ENCODE measurements around the gene LIPA.
A peak's percentile ranks its signal among the peaks of the same experiment; 100 is the strongest.
"Not testable (repeated sequence)": the region's sequence is repeated elsewhere in the genome, so short reads cannot be mapped to it uniquely, and the experiment has no call there.

LIPA gene

DNA sequence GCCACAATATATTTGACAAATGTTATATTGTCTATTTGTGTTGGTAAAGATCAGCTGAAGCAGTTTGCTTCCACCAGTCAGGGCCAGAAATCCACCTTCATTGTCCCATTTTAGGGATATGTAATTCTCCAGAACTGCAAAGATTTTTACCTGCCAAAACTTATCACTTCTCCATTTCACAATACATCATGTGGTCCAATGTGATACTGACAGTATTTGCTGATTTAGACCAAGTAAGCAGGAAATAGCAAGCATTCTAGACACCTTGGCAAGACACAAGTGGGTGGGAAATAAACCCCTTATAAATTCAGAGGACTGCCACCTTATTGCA is 18.5 kb upstream of the LIPA start:
- DNase-seq (ENCODE audit: low read depth), result no peak

DNA sequence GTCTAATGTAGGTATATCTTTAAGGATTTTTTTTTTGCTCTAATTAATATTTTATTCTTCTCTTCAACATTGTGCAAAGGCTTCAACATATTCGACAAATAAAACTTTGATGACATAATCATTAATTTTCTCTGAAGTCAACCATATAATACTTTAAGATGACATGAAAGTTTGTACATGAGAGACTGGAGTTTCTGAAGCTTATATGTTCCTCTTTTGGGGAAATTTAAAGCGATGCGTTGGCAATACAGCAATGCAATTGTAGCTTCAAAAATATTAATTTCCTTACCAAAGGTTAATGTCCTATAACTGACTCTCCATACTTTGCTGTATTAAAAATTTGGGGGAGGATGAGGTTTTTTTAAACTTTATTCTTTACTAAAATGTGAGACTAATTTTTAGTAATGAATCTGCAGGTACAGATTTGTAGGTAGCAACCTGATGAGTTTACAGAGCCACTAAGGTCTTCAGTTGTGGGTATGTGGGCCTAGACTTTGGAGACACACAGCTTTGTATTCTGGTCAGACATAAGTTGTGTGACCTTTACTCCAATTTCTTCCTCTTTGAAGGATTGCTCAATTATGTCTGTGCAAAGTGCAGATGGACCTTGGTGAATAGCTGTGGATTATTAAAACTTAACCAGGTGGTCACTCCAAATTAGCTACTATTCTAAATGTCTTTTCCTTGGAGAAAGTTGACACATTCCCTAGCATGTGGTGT is 18.0 kb upstream of the LIPA start:
- DNase-seq (ENCODE audit: low read depth), result peak; percentile 39

DNA sequence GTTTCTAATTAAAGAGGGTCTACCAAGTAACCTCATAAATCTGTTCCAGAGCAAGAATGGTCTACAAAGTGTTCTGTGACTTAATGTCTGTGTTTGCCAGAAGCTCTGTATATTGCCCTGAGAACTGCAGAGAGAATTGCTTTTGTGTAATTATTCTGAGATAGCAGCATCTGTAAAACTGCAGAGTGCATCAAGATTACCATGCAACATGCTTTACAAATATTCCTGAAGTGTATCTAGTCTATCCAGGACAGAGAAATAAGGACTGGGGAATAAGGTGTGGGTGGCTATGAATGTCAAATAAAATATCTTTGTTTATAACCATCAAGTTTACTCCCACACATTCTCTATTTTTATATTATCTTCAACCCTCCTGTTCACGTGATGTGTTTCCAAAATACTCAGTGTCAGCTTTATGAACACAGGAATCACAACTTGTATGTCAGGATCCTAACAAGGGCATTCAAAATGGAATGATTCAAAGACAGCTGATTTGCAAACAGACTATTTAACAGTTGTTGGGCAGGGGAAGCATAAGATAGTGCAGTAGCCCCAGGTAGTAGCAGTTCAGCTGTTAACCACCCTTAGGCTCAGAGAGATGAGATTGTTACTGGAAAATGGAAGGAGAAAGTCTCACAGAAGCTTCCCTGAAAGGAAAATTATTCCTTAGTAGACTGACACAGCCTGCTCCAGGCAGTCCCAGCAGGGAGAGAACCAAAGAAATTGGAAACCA is 15.3 kb upstream of the LIPA start:
- DNase-seq (ENCODE audit: low read depth), result no peak

DNA sequence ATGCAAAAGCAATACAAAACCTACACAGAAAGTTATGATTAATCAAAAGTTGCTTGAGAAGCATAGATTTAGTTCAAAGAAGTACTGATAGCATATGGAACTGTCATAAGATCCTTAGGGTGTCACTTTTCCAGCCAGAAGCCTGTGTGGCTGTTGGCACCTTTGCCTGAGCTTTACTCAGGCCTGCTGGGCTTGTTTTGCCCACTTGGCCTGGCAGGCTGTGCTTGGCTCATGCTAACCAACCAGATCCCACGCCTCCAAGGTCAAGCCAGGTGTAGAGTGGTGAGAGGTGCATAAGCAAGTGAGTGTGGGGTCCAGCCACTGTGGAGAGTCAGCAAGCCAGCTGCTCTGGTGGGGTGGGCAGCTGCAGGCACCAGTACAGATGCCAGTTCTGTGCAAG is 12.0 kb upstream of the LIPA start:
- no peak for DNase-seq (ENCODE audit: low read depth)

DNA sequence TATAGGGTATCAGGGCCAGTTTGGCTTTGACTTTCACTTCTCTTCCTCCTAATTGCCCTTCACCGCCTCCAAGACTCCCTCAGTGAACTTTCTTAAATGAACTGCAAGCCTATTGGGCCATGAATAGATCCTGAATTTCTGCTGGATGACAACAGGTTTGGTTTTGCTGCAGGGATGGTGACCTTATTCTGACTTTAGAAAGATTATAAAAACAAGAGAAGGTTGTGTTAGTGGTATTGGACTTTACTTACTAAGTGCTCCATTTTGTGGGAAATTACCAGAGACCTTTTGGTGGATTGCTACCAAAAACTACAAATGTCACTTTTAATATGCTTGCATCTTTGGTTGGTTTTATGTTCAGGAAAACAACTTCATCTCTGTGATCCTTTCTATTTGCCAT is 11.5 kb upstream of the LIPA start:
- no peak for DNase-seq (ENCODE audit: low read depth)

DNA sequence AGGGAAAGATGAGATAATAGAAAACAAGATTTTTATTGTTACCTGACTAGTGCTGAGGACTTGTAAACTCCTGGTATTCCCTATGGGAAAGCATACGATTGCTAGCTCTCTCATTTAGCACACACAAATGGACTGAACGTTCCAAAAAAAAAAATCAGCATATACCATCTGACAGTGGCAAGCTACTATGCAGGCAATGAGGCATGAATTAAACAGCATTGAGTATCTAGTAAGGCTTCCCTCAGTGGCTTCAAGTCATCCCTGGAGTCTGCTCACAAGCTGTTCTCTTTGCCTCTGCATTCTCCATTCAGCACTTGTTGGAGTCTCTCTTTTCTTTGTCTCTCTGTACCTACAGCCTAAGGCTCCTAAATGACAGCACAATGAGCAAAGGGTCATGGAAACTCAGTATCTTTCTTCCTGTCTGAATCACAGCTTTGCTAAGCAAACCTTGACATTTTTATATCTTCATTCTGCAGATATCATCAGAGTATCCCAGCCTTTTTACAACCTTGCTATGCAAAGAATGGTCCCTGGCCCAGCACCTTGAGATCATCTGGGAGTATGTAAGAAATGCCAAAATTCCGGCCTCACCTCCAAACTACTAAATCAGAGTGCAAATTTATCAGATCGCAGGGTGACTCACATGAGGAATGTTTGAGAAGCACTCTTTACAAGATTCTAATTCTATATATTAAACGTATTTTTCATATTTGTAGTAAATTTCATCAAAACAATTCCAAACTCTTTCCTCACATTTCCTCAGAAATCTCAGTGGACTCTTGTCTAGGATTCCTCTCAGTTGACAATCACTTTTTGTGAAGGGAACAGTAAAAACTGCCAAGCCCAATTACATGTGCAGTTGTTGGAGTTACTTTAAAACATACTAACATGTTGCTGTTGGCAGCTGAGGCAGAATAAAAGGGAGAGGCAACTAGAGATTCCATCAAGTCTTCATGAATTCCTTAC is 10.8 kb upstream of the LIPA start:
- peak; percentile 42 for DNase-seq (ENCODE audit: low read depth)

DNA sequence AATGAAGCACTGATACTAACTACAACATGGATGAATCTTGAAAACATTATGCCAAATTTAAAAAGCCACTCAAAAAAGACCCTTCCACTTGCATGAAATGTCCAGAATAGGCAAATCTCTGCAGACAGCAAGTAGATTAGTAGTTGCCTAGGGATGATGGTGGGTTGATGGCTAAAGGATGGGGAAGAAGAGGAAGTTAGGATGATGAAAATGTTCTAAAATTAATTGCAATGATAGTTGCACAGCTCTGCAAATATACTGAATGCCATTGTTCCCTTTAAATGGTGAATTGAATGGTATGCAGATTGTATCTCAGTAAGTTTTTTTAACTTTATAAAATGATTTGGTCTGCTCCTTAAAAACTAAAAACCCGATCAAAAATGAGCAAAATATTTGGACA is 7.3 kb upstream of the LIPA start:
- DNase-seq (ENCODE audit: low read depth), result no peak

DNA sequence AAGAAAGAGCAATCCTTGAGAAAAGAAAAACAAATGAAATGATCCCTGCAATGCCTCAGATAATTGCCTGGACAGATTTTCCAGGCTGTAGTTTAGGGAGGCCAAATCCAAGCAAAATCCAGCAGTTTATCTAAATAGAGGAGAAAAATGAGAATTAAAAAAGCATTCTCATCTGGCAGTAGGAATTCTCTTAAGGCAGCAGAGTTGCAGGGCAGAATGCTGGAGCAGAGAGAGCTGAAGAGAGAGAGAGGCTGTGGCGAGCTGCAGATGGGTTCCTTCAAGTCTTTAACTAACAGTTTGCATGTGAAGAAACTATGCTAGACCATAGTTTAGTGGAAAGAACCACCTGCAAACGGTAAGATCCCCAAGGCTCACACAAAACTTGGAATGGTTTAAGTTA is 6.0 kb upstream of the LIPA start:
- no peak for DNase-seq (ENCODE audit: low read depth)

DNA sequence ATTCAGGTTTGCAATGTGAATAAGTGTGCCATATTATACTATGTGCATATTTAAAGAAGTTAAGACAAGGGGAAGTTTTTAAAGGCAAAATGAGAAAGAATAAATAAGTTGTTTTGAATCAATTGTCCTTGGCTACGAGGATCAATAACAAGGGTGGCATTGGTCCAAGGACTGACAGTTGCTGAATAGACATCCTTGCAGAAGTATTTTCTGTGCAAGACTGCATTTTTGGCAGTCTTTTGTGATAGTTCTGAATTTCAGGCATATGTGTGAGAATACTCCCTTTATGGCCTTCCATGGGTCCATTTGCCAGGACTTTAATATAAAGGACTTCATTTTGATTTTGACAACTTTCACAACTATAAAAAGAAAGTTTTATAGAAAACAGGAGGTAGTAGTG is 5.4 kb upstream of the LIPA start:
- no peak for DNase-seq (ENCODE audit: low read depth)

DNA sequence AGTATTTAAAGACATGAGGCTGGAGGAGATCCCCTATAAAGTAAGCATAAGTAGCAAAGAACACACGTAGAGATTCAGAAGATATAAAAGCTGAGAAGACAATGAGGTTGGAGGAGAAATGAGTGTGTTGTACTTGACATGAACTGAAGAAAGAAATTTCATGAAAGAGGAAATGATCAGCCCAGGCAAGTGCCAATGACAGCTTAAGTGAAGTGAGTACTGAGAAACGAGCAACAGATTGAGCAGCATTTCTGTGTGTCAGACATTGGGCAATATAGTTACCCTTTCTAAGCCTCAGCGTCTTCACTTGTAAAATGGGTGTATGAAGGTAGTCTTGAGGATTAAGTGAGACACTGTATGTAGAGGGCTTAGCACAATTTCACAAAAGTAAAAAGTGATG is 4.8 kb upstream of the LIPA start:
- no peak for DNase-seq (ENCODE audit: low read depth)

DNA sequence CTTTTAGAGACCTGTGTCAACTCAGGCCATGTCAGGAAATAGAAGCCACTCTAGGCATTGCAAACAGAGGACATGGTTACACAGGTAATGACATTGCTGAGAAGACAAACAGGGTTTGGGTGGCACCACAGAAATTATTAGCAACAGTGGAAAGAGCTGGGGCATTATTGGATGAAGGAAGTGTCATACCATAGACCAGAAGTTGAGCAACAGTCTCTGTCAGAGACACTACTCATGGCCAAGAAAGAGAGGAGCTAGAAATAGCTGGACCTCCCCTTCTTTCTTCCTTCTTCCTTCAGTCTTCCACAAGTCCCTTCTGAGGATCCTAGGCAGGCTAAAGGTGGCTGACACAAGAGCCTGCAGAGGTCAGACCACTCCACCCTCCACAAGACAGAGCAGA is 4.2 kb upstream of the LIPA start:
- DNase-seq (ENCODE audit: low read depth), result no peak

DNA sequence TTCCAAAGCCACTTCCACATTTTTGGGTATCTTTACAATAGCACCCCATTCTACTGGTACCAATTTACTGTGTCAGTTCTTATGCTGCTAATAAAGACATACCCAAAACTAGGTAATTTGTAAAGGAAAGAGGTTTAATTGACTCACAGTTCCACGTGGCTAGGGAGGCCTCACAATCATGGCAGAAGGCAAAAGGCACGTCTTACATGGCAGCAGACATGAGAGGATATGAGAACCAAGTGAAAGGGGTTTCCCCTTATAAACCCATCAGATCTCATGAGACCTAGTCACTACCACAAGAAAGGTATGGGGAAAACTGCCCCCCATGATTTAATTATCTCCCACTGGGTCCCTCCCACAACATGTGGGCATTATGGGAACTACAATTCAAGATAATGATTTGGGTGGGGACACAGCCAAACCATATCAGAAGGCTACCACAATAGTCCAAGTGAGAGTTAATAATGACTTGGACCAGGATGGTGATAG is 3.6 kb upstream of the LIPA start:
- not testable (repeated sequence) for DNase-seq (ENCODE audit: low read depth)

DNA sequence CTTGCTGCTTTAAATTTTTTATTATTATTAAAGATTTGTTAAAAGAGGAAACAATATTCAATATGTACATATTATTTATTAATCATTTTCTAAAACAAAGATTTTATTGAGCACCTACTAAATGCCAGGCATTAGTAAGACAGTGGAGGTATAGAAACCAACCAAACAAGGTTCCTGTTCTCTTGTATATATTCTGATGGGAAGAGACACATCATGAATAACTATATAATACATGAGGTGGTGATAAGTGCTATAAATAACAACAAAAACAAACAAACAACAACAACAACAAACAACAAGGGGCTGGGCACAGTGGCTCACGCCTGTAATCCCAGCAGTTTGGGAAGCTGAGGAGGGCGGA is 630 bp upstream of the LIPA start:
- no peak for DNase-seq (ENCODE audit: low read depth)

DNA sequence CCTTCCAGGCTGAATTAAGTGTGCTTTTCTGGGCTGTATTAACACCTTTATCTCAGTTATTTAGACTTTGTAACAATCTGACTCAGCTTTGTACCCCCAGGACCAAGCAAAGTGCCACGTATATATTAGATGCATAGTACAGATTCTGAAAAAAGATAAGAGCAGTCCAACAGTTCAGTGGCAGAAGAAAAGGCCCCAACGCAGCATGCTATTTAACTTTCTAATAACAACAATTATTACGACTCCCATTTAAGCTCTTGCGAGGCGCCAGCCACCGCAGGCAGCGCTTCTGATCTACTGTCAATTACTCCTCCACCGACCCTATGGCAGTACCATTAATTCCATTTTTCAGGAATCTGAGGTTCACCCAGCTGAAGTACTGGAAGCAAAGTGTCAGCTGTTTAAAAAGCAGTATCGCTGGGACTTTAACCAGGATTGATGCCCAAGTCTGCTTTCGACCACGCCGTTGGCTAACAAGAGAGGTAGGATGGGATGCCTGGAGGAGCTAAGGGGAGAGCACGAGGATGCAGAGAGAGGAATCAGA is 638 bp downstream of the LIPA start:
- DNase-seq (ENCODE audit: low read depth), result no peak

DNA sequence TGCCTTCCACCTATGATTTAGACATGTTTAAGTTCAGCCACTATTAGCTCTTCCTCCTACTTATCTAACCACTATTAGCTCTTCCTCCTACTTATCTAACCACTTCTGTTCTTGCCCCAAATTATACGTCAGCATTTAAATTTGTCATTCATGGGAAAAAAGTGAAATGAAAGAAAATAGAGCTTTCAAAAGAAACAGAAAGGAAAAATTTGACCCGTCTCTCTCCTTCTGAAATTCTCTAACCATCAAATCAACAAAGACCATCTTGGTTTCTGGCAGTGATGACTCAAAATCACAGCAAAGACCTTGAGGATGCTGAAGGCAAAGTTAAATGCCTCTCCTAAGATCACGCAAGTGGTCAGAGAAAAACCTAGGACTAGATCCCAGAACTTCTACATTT is 2.6 kb downstream of the LIPA start:
- no peak for DNase-seq (ENCODE audit: low read depth)

DNA sequence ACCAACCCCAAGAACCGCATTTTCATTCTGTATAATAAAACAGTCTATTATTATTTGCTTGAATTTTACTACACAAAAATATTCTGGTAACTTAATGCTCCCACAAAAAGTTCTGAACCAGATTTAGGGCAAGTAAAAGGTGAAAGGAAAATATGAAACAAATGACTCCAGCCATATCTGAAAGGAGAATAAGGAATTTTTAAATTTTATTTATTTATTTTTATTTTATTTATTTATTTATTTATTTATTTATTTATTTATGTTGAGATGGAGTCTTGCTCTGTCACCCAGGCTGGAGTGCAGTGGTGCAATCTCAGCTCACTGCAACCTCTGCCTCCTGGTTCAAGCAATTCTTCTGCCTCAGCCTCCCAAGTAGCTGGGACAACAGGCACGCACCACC is 4.0 kb downstream of the LIPA start:
- not testable (repeated sequence) for DNase-seq (ENCODE audit: low read depth)

DNA sequence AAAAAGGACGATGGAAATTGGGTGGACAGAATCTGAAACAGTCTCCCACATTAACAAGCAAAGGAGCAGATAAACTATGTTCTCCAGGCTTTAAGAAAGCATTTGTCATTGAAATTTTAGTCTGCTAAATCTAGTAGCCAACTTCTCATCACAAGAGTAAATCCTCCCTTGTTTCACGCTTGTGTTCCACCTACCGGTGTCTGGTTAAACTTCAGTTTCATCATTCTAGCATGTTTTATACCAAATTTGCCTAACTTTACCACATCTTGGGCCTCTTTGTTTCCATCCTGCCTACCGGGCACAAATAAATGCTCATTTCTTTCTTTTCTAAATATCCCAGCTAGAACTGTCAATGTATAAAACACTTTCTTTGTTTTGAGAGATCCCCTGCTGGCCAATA is 5.8 kb downstream of the LIPA start:
- DNase-seq (ENCODE audit: low read depth), result no peak

DNA sequence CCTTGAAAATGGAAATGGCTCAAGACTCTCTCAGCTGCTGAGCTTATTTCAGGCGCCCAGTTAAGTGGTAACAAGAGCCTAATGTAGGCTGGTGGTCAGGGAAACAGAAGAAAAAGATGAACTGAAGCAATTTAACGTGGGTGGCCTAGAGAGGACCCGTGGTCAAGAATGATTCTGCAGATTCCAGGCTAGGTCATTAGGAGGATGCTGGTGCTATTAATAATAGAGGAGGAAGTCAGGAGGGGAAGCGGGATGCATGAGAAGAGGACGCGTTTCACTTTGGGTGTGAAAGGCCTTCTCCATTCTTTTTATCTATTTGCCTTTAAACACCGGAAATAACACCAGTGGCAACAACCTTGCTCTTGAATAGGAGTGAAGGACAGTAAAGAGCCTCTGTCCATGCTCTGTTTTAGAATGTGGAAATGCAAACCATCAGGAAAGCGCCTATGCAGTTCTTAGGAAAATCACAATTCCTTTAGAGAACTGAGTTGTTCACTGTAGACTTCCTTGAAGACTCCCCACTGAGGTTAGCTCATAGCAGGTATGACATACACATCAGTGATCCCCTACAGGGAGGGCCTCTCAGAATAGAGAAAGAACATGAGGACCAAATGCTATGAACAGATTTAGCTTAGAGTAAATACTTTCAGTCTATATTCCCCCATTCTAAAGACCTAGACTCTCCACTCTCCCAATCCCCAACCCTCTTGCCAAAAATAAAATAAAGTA is 8.6 kb downstream of the LIPA start:
- DNase-seq (ENCODE audit: low read depth), result no peak

DNA sequence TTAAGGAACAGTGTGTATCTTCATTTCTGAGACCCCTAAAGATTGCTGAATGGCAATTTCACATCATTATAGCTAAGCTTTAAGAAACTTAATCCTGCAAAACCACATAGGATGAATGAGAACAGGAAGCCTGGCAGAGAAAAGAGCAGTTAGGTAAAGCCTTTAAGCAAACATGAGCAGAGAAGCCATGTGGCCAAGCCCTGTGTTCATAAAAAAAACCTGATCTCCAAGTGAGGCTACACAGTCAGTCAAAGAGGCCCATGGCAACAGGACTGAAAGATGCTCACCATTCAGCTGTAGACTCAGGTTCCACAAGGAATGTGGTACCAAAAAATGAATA is 9.3 kb downstream of the LIPA start:
- DNase-seq (ENCODE audit: low read depth), result no peak

DNA sequence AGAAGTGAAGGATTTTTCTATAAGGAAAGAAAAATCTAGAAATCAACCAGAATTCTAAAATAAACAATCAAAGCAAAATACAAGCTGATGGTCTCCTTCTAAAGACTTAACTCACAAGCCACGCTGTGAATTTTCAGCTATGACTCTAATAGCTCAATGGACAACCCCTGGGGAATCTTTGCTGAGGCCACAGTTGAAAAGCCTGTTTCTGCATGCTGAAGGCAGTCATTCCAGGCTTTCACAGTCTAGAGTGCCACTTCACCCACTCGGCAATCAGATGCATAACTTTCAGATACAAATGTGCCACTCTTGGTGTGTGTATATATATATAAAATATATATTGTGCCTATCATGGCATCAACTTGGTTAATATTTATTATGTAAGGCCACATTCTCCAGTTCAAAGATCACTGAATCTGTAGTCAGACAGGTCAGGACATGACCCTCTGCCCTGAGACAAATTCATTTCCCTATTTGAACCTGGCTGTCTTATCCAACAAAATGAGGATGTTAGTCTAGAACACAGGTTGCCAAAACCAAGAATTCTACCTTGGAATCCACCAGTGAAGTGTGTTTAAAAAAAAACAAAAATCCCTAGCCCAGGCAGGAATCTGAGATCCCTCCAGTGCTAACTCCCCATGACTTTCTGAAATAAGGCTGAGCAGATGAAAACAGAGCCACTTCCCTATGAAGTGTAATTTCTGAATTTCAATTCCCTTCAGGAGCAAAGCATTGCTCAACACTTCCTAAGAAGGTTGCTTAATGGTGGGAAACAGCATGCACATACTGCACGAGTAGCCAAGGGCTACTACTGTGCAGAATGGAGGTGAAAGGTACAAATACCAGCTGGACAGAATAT is 9.9 kb downstream of the LIPA start:
- DNase-seq (ENCODE audit: low read depth), result peak; percentile 73

DNA sequence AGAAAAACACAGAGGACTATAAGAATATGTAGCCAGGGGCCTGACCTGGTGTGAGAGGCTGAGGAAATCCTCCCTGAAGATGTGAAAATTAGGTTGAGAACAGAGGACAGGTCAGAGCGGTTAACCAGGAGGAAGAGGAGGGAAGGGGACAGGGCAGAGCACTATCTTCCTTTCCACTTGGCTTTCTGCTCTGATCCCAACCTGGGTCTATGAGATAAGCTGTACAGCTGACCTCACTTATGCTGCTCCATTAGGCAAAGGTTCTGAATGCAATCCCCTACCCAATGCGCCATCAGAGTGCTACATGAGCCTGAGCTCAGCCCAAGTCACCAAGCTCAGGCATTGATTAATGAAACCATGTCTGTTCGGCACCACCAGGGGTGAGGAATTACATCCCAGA is 10.5 kb downstream of the LIPA start:
- DNase-seq (ENCODE audit: low read depth), result no peak

Measured in amniotic epithelial cell (primary cell).